K562 (cell line): Measurements from ENCODE around the gene SYT6. TPM values are rescaled to one million over a fixed set of nuclear protein-coding genes. Genes with fewer than 3 reads are reported as not detected.

Experiments used
- ATAC-seq: fragments of 200-7000 bp; cut with Tn5 transposase; 3 replicates; pipeline ENCODE4 v1.9.1; 2020; ENCODE audit warnings: moderate library complexity
- BruUV-seq: library from RNA; stranded (reverse); fragments of 400-500 nt; replicated peaks from 2 replicates; lab custom pipeline; 2021; lab: Mats Ljungman, UMichigan
- CTCF ChIA-PET: fragments of 300-600 bp; formaldehyde crosslinking; extraction: SDS; loops from one replicate; lab custom pipeline; 2021; ENCODE audit warnings: low intra/inter-chr PET ratio; lab: Yijun Ruan, JAX
- POLR2A ChIA-PET: fragments of 300-600, 350-650 bp; sonication (Branson Sonifier 250); formaldehyde crosslinking; extraction: SDS; loops from one replicate; lab custom pipeline; 2021; ENCODE audit warnings: antibody characterized with exemption, inconsistent platforms; lab: Yijun Ruan, JAX
- DNase-seq, 4 experiments: peaks; one replicate each; pipeline versions ENCODE4 v3.0.0 to v3.0.0-alpha.2; 2011 to 2018; ENCODE audit warnings: low spot score in 3 of 4, mixed read lengths in 3 of 4; ENCODE audit errors: extremely low read depth in 1 of 4
- FAIRE-seq: peaks from 2 replicates; lab custom pipeline; 2011; peaks lifted over from hg19 to GRCh38; lab: Jason Lieb, UNC
- H2AFZ ChIP-seq: 2 replicates; pipeline ENCODE4 v1.6.0; 2011; ENCODE audit warnings: low read depth, low read length, control low read depth, inconsistent platforms
- H3K27ac ChIP-seq: fragments of 200-600 bp; 3 replicates; pipeline ENCODE4 v1.8.0; 2011; ENCODE audit warnings: low read depth, mild to moderate bottlenecking, control low read depth, inconsistent platforms, low read length, moderate library complexity, mixed read lengths; ENCODE audit errors: extremely low read depth
- H3K27me3 ChIP-seq, 2 experiments: fragments of 300-600 bp in 1 of 2; 2 replicates in 1 of 2; 3 replicates in 1 of 2; pipeline versions ENCODE4 v1.6.0 to v1.8.0; 2011; ENCODE audit warnings: inconsistent platforms in 2 of 2, low read length in 2 of 2, mild to moderate bottlenecking in 1 of 2, mixed read lengths in 1 of 2, moderate library complexity in 1 of 2; ENCODE audit not compliant: control insufficient read depth in 2 of 2, insufficient read depth in 2 of 2
- H3K36me3 ChIP-seq: fragments of 300-600 bp; 3 replicates; pipeline ENCODE4 v1.8.0; 2011; ENCODE audit warnings: mild to moderate bottlenecking, low read length, inconsistent platforms; ENCODE audit not compliant: control insufficient read depth, insufficient read depth
- H3K4me1 ChIP-seq, 2 experiments: fragments of 200-600 bp in 1 of 2; replicated peaks in 1 of 2; 2 replicates in 1 of 2; 3 replicates in 1 of 2; pipeline versions ENCODE4 v1.5.1 to v1.8.0; 2011; ENCODE audit warnings: inconsistent platforms in 2 of 2, low read length in 2 of 2, mild to moderate bottlenecking in 1 of 2, mixed read lengths in 1 of 2, moderate library complexity in 1 of 2; ENCODE audit not compliant: control insufficient read depth in 2 of 2, insufficient read depth in 2 of 2
- H3K4me2 ChIP-seq: 2 replicates; pipeline ENCODE4 v1.6.1; 2011; ENCODE audit warnings: low read length, control low read depth, inconsistent platforms, mixed read lengths; ENCODE audit not compliant: insufficient read depth
- H3K4me3 ChIP-seq: fragments of 200-600 bp; sonication (generic), shearing (Covaris generic); 2 replicates; pipeline ENCODE4 v1.5.1; 2016; ENCODE audit warnings: control low read depth, inconsistent platforms
- H3K79me2 ChIP-seq: fragments of 200-600 bp; 3 replicates; pipeline ENCODE4 v1.8.0; 2011; ENCODE audit warnings: low read length, inconsistent platforms; ENCODE audit not compliant: control insufficient read depth, insufficient read depth
- H3K9ac ChIP-seq, 2 experiments: 2 replicates each; pipeline versions ENCODE4 v1.6.0 to v1.6.1; 2011; ENCODE audit warnings: low read depth in 2 of 2, low read length in 2 of 2, control low read depth in 1 of 2, inconsistent platforms in 1 of 2, mild to moderate bottlenecking in 1 of 2, mixed read lengths in 1 of 2; ENCODE audit not compliant: insufficient read depth in 1 of 2
- H3K9me1 ChIP-seq: one replicate; pipeline ENCODE4 v1.6.0; 2011; ENCODE audit warnings: inconsistent platforms, mild to moderate bottlenecking, low read length, moderate library complexity; ENCODE audit not compliant: control insufficient read depth, insufficient read depth
- H3K9me3 ChIP-seq: replicated peaks from 2 replicates; pipeline ENCODE4 v1.5.1; 2011; ENCODE audit warnings: low read depth, low read length, inconsistent platforms; ENCODE audit not compliant: control insufficient read depth, insufficient read depth
- H4K20me1 ChIP-seq: replicated peaks from 2 replicates; pipeline ENCODE4 v1.6.1; 2011; ENCODE audit warnings: low read length, inconsistent platforms, mixed read lengths; ENCODE audit not compliant: control insufficient read depth, insufficient read depth
- CSDE1 ChIP-seq, 2 experiments: fragments of 450-650 bp; IDR thresholded peaks; 2 replicates each; pipeline ENCODE4 v1.6.1; 2016; ENCODE audit warnings: mild to moderate bottlenecking in 1 of 2
- GABPA ChIP-seq: fragments of 200-800 bp; sonication (Bioruptor generic); conservative IDR thresholded peaks from 2 replicates; pipeline ENCODE4 v1.6.1; 2016; ENCODE audit warnings: low read depth, missing genetic modification characterization, missing compliant biosample characterization
- HDAC1 ChIP-seq, 2 experiments: fragments of 450-650 bp; IDR thresholded peaks; 2 replicates each; pipeline ENCODE4 v1.6.1; 2016 to 2017; ENCODE audit warnings: inconsistent platforms in 1 of 2, mild to moderate bottlenecking in 1 of 2, moderate library complexity in 1 of 2
- ILF3 ChIP-seq: fragments of 450-650 bp; IDR thresholded peaks from 2 replicates; pipeline ENCODE4 v1.6.1; 2018; ENCODE audit warnings: antibody characterized with exemption, mild to moderate bottlenecking, moderate library complexity, borderline replicate concordance
- LARP7 ChIP-seq: fragments of 450-650 bp; IDR thresholded peaks from 2 replicates; pipeline ENCODE4 v1.6.1; 2016
- MYC ChIP-seq, 2 experiments: fragments of 250-450 bp in 1 of 2; sonication (Bioruptor Pico) in 1 of 2; IDR thresholded peaks; 2 replicates each; pipeline versions ENCODE4 v1.5.1 to v1.6.1; 2012 to 2021; ENCODE audit warnings: low read depth in 2 of 2, borderline replicate concordance in 1 of 2, improper control_type of control experiment in 1 of 2, low read length in 1 of 2, mild to moderate bottlenecking in 1 of 2, moderate library complexity in 1 of 2
- NCOA2 ChIP-seq, 2 experiments: fragments of 450-650 bp; IDR thresholded peaks; 2 replicates each; pipeline ENCODE4 v1.6.1; 2018; ENCODE audit warnings: mild to moderate bottlenecking in 2 of 2, moderate library complexity in 1 of 2; ENCODE audit not compliant: partially characterized antibody in 2 of 2
- NFATC3 ChIP-seq: fragments of 450-650 bp; IDR thresholded peaks from 2 replicates; pipeline ENCODE4 v1.6.1; 2017; ENCODE audit warnings: mild to moderate bottlenecking
- STAT5B ChIP-seq: fragments of 250-450 bp; sonication (Bioruptor Pico); IDR thresholded peaks from 2 replicates; pipeline ENCODE4 v1.8.0; 2021; ENCODE audit warnings: mild to moderate bottlenecking, inconsistent platforms
- ZNF384 ChIP-seq: IDR thresholded peaks from 2 replicates; pipeline ENCODE4 v1.6.1; 2012; ENCODE audit warnings: low read depth, low read length, improper control_type of control experiment
- WGBS: fragments of 100-300 bp; shearing (Covaris generic); methylation state at CpG from one replicate; pipeline ENCODE4 v1.1.6; 2016; ENCODE audit warnings: low coverage, mixed read lengths; ENCODE audit not compliant: insufficient coverage; ENCODE audit errors: missing lambda C conversion rate; 5-methylcytosine and 5-hydroxymethylcytosine counted together
- in situ Hi-C: fragments of 300-500 bp; cut with MboI; formaldehyde crosslinking; loops from 4 replicates; pipeline ENCODE4 v1.15.0; 2018; ENCODE audit warnings: inconsistent platforms, mixed read lengths
- intact Hi-C: fragments of 100-400 bp; cut with micrococcal nuclease; formaldehyde crosslinking; loops from 2 replicates; pipeline ENCODE4 v1.14.2; 2022
- polyA plus RNA-seq, 8 experiments: library from polyadenylated mRNA; depleted of rRNA in 4 of 8; stranded (reverse) in 5 of 8; unstranded in 3 of 8; fragments of >200 nt; fragmentation: Nextera tagmentation in 2 of 8; fragmentation: Illumina TruSeq in 1 of 8; extraction: Ambion mirVana in 2 of 8; extraction: Trizol in 1 of 8; gene quantifications; 2 replicates each; pipeline versions ENCODE4 v1.2.1 to v1.2.3, GENCODE V29; 2011 to 2014; ENCODE audit warnings: inconsistent platforms in 1 of 8, missing spikeins in 1 of 8
- total RNA-seq, 7 experiments: library from RNA; depleted of rRNA in 6 of 7; stranded (reverse); fragments of >200 nt in 6 of 7; fragmentation: Illumina TruSeq in 2 of 7; extraction: Trizol in 2 of 7; gene quantifications; 2 replicates each; pipeline versions ENCODE4 v1.2.1 to v1.2.3, GENCODE V29; 2011 to 2021; ENCODE audit warnings: low replicate concordance in 1 of 7
- TF ChIP-seq, protein P1 (sequence below): sonication (generic); formaldehyde crosslinking; IDR thresholded peaks from 2 replicates; pipeline ENCODE4 v1.8.0; 2022; ENCODE audit warnings: mild to moderate bottlenecking, missing genetic modification reagents
- TF ChIP-seq, protein P2 (sequence below): fragments of 150-350 bp; conservative IDR thresholded peaks from 2 replicates; pipeline ENCODE4 v1.6.1; 2014; ENCODE audit warnings: low read length
- TF ChIP-seq, protein P3 (sequence below): sonication (generic); formaldehyde crosslinking; IDR thresholded peaks from 2 replicates; pipeline ENCODE4 v1.8.0; 2023; ENCODE audit warnings: missing genetic modification reagents, mild to moderate bottlenecking, borderline replicate concordance

The SYT6 gene
- total and polyA plus RNA-seq, 9 of the 15 experiments (the other 6 are each of a cell fraction or from before 2014, with no cell fraction given), result 0.06 TPM; not detected in 8

DNA sequence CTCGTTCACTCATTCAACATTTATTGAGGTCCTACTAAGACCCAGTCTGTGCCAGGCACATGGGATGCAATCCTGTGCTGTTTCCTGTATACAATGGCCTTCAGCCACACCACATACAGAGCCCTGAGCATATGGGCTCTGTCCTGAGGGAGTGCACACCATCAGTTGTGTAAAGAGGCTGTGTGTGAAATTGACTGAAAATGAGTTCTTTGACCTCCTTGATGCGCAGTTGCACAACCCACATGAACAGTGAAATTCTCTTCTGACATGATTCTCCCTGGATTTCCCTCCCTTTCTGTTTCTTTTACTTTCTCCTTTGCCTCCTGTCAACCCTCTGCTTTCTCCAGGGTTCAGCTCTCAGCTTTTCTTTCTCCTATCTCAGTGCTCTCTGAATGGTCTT is 6.3 kb upstream of the SYT6 start (continued):
- TF ChIP-seq LARP7 (no peak), ZNF384 (no peak), HDAC1 (IDR thresholded peaks at IDR 0.05) (no peak), MYC (IDR thresholded peaks at IDR 0.05; ENCODE audit: low read depth, low read length) (no peak), MYC (CRISPR knock-in tag; IDR thresholded peaks at IDR 0.05; ENCODE audit: borderline replicate concordance, low read depth) (no peak), GABPA (tag) (no peak)
- TF ChIP-seq, protein P1, sequence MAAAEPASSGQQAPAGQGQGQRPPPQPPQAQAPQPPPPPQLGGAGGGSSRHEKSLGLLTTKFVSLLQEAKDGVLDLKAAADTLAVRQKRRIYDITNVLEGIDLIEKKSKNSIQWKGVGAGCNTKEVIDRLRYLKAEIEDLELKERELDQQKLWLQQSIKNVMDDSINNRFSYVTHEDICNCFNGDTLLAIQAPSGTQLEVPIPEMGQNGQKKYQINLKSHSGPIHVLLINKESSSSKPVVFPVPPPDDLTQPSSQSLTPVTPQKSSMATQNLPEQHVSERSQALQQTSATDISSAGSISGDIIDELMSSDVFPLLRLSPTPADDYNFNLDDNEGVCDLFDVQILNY, result no peak
- TF ChIP-seq, protein P2, sequence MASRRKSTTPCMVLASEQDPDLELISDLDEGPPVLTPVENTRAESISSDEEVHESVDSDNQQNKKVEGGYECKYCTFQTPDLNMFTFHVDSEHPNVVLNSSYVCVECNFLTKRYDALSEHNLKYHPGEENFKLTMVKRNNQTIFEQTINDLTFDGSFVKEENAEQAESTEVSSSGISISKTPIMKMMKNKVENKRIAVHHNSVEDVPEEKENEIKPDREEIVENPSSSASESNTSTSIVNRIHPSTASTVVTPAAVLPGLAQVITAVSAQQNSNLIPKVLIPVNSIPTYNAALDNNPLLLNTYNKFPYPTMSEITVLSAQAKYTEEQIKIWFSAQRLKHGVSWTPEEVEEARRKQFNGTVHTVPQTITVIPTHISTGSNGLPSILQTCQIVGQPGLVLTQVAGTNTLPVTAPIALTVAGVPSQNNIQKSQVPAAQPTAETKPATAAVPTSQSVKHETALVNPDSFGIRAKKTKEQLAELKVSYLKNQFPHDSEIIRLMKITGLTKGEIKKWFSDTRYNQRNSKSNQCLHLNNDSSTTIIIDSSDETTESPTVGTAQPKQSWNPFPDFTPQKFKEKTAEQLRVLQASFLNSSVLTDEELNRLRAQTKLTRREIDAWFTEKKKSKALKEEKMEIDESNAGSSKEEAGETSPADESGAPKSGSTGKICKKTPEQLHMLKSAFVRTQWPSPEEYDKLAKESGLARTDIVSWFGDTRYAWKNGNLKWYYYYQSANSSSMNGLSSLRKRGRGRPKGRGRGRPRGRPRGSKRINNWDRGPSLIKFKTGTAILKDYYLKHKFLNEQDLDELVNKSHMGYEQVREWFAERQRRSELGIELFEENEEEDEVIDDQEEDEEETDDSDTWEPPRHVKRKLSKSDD, result no peak

DNA sequence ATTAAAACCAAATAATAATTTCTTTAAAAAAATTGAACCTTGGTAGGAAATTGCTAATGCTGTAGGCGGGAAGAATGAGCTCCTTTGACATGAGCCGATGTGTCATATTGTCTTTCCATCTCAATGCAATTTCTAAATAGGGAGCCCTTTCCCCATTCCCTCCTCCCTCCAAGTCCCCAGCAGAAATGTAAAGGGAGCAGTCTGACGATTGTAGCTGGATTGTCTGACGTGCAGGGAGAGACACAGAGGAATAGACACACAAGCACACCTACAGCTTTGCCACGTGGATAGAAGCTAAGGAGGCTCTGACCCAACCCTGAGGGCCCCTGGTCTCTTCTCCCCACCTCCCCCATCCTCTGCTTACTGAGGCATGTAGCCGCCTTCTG is 3.6 kb upstream of the SYT6 start:
- no peak overlapping the region for H2AFZ ChIP-seq
- no TSS peak for BruUV-seq
- H3K4me1 ChIP-seq, result peaks cover 0 to 23% of the 10 kb centered on the region in 2 experiments; a peak in 1 of 5 replicates
- no peak overlapping the region for H3K9ac ChIP-seq
- DNase-seq (no peak), FAIRE-seq (no peak), ATAC-seq (no peak)
- POLR2A ChIA-PET, result interaction anchor here (0.5 to 1.1 kb wide), 3 partner anchors 10 to 889 kb away, joined by 3 to 4 read pairs (median 3); no protein-coding TSS in a partner anchor
- no peak overlapping the region for H3K27ac ChIP-seq
- peaks cover 24 to 42% of the 10 kb centered on the region in 2 experiments; a peak in 3 of 5 replicates for H3K27me3 ChIP-seq
- 3% methylated on average over 6 of the region's 6 CpGs for WGBS
- no peaks in the 10 kb centered on the region for H3K9me3 ChIP-seq
- no peak overlapping the region for H3K4me2 ChIP-seq
- H3K79me2 ChIP-seq, result no peaks in the 10 kb centered on the region
- in situ Hi-C loops (no loop called here), intact Hi-C loops (no loop called here)
- no peaks in the 10 kb centered on the region for H3K9me1 ChIP-seq
- no peak overlapping the region for H3K4me3 ChIP-seq
- H4K20me1 ChIP-seq, result peaks cover 5% of the 10 kb centered on the region; the same call in 1 of the 2 replicates
- H3K36me3 ChIP-seq, result no peaks in the 10 kb centered on the region
- CTCF ChIA-PET, result no interaction called here
- TF ChIP-seq NCOA2 (IDR thresholded peaks at IDR 0.05; ENCODE audit: partially characterized antibody in 2 of 2), result no peak
- TF ChIP-seq ILF3, result no peak
- TF ChIP-seq STAT5B (CRISPR knock-in tag), result no peak
- TF ChIP-seq, protein P3, sequence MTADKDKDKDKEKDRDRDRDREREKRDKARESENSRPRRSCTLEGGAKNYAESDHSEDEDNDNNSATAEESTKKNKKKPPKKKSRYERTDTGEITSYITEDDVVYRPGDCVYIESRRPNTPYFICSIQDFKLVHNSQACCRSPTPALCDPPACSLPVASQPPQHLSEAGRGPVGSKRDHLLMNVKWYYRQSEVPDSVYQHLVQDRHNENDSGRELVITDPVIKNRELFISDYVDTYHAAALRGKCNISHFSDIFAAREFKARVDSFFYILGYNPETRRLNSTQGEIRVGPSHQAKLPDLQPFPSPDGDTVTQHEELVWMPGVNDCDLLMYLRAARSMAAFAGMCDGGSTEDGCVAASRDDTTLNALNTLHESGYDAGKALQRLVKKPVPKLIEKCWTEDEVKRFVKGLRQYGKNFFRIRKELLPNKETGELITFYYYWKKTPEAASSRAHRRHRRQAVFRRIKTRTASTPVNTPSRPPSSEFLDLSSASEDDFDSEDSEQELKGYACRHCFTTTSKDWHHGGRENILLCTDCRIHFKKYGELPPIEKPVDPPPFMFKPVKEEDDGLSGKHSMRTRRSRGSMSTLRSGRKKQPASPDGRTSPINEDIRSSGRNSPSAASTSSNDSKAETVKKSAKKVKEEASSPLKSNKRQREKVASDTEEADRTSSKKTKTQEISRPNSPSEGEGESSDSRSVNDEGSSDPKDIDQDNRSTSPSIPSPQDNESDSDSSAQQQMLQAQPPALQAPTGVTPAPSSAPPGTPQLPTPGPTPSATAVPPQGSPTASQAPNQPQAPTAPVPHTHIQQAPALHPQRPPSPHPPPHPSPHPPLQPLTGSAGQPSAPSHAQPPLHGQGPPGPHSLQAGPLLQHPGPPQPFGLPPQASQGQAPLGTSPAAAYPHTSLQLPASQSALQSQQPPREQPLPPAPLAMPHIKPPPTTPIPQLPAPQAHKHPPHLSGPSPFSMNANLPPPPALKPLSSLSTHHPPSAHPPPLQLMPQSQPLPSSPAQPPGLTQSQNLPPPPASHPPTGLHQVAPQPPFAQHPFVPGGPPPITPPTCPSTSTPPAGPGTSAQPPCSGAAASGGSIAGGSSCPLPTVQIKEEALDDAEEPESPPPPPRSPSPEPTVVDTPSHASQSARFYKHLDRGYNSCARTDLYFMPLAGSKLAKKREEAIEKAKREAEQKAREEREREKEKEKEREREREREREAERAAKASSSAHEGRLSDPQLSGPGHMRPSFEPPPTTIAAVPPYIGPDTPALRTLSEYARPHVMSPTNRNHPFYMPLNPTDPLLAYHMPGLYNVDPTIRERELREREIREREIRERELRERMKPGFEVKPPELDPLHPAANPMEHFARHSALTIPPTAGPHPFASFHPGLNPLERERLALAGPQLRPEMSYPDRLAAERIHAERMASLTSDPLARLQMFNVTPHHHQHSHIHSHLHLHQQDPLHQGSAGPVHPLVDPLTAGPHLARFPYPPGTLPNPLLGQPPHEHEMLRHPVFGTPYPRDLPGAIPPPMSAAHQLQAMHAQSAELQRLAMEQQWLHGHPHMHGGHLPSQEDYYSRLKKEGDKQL, result no peak
- no peak for TF ChIP-seq NFATC3
- no peak for TF ChIP-seq CSDE1 (IDR thresholded peaks at IDR 0.05)
